T1000 (cell line): ENCODE measurements around the gene KCNQ5.
A peak's percentile ranks its signal among the peaks of the same experiment; 100 is the strongest.
"Not testable (repeated sequence)": the region's sequence is repeated elsewhere in the genome, so short reads cannot be mapped to it uniquely, and the experiment has no call there.

Experiments
- DNase-seq: peaks from one replicate; lab custom pipeline; 2025; ENCODE audit warnings: mixed read lengths; lab: John Stamatoyannopoulos, UW

Gene KCNQ5

GRCh38 chr6:73180076-73180738, 558.3 kb downstream of the KCNQ5 start:
- no peak for DNase-seq

GRCh38 chr6:73180763-73181619, 559.1 kb downstream of the KCNQ5 start:
- peak; percentile 10 for DNase-seq

DNA sequence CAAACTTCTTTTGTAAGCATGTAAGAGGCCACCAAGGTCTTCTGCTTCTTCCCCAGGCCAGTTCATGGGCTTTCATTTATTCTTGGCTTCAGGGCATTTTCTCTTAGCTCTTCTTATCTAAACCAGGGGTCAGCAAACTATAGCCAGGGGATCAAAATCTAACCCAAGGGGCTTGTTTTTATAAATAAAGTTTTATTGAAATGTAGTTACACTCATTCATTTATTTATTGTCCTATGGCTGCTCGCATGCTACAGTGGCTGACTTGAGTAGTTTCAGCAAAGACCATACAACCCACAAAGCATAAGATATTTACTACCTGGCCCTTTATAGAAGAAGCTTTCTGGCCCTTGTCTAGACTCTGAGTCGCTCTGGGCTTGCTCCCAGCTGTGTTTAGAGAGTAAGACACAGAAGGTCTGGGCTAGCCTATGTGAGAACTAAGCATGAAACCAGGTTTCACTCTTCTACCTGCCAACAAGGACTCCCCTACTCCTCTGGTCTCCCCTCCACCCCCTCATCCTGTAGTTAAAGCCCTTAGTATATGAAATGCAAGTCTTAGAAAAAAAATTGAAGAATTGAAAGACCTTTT, 560.2 kb downstream of the KCNQ5 start:
- DNase-seq: no peak

GRCh38 chr6:73193302-73193701, 571.4 kb downstream of the KCNQ5 start:
- DNase-seq: not testable (repeated sequence)

DNA sequence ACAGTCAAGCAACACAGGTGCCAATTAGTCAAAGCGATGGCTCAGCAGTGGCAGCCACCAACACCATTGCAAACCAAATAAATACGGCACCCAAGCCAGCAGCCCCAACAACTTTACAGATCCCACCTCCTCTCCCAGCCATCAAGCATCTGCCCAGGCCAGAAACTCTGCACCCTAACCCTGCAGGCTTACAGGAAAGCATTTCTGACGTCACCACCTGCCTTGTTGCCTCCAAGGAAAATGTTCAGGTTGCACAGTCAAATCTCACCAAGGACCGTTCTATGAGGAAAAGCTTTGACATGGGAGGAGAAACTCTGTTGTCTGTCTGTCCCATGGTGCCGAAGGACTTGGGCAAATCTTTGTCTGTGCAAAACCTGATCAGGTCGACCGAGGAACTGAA, 572.9 kb downstream of the KCNQ5 start:
- no peak for DNase-seq

DNA sequence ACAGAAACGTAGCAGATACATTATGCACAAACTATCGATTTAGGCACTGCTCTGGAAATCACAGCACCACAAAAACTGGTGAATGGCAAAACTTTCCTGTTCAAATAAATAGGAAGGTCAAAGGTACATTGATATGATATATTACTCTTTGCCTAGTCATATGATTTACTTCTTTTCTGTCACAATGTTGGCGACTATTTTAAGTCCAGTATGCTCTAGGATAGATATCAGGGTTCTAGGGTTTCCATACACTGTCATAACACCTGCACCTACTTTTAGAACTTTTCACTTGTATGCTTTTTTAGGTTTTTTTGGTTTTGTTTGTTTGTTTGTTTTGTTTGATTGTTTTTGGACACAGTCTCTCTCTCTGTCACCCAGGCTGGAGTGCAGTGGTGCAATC, 578.4 kb downstream of the KCNQ5 start:
- DNase-seq: no peak

DNA sequence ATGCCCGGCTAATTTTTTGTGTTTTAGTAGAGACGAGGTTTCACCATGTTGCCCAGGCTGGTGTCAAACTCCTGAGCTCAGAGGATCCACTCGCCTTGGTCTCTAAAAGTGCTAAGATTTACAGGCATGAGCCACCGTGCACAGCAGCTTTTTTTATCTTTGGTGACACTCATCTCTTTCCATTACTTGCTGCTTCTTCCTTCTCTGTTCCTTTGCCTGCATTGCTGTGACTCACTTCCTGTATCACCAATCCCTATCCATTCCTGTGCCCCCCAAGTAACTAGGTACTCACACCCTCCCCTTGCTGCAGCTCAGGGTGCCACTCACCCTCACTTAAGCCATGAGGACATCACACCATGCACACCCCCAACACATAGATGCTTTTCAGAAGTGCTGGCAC, 578.9 kb downstream of the KCNQ5 start:
- no peak for DNase-seq

- no peak for DNase-seq
Observed at GRCh38 chr6:73203098-73203497, 581.2 kb downstream of the KCNQ5 start.

DNA sequence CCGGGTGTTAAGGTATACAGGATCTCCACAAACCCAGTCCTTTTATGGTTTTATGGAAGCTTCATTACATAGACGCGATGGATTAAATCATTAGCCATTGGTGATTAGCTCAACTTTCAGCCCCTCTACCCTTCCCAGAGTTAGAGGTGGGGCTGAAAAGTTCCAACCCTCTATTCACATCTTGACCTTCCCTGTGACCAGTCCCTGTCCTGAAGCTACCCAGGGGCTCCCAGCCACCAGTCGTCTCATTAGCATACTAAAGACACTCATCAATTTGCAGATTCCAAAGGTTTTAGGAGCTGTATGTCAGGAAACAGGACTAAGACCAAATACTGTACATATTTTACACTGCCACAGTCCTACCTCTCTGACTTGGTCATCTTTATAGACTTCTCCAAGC, 582.4 kb downstream of the KCNQ5 start:
- DNase-seq: no peak

GRCh38 chr6:73207221-73207837, 585.5 kb downstream of the KCNQ5 start:
- DNase-seq: no peak

GRCh38 chr6:73209117-73209516, 587.3 kb downstream of the KCNQ5 start:
- DNase-seq: no peak

- DNase-seq: no peak
Observed at GRCh38 chr6:73216859-73217258, 595.0 kb downstream of the KCNQ5 start.

DNA sequence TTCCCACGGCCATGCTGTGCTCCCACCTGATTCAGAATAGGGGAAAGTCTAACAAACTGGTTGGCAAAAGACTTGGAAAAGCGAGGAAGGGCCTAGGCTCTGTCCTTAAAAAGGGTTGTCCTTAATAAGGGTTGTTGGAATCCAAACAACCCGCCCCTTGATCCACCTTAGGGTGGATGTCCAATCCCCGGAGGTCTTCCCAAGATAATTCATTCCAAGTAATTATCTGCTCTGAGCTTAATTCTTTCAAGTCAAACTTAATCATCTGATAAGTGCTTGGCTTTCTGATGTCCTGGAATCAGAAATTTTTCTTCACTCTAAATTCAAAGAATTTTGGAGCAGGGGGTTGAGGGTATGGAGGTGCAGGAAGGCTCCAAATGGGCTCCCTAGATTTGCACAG, 603.5 kb downstream of the KCNQ5 start, which contains the start of gene KHDC1L:
KHDC1L (minus strand) TSS at position 101 of the 400 bp plus-strand sequence; CDS start at position 13, 88 bp downstream.
- no peak for DNase-seq

GRCh38 chr6:73227606-73228255, 605.9 kb downstream of the KCNQ5 start:
- DNase-seq: no peak

DNA sequence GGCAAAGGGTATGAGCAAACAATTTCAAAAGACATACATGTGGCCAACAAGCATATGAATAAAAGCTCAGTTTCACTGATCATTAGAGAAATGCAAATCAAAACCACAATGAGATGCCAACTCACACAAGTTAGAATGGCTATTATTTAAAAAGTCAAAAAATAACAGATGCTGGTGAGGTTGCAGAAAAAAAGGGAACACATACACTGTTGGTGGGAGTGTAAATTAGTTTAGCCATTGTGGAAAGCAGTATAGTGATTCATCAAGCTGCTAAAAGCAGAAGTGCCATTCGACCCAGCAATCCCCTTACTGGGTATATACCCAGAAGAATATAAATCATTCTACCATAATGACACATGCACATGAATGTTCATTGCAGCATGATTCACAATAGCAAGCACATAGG, 610.1 kb downstream of the KCNQ5 start:
- DNase-seq: no peak

- no peak for DNase-seq
Observed at GRCh38 chr6:73233048-73233447, 611.2 kb downstream of the KCNQ5 start.

GRCh38 chr6:73233971-73234370, 612.1 kb downstream of the KCNQ5 start:
- DNase-seq: not testable (repeated sequence)

DNA sequence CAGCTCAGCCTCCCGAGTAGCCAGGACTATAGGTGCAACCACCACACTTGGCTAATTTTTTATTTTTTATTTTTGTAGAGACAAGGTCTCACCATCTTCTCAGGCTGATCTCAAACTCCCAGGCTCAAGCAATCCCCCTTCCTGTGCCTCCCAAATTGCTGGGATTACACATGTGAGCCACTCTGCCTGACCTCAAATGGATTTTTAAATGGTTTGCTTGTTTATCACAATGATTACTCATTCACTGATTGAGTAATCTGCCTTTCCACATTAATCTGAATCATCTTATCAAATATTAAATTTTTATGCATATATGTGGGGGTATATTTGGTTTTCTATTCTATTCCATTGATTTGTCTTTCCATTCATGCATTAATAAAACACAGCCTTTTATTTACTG, 612.9 kb downstream of the KCNQ5 start:
- DNase-seq: peak; percentile 12

- peak; percentile 19 for DNase-seq
Observed at GRCh38 chr6:73236144-73236750, 614.4 kb downstream of the KCNQ5 start.

GRCh38 chr6:73240730-73241129, 618.9 kb downstream of the KCNQ5 start:
- no peak for DNase-seq

DNA sequence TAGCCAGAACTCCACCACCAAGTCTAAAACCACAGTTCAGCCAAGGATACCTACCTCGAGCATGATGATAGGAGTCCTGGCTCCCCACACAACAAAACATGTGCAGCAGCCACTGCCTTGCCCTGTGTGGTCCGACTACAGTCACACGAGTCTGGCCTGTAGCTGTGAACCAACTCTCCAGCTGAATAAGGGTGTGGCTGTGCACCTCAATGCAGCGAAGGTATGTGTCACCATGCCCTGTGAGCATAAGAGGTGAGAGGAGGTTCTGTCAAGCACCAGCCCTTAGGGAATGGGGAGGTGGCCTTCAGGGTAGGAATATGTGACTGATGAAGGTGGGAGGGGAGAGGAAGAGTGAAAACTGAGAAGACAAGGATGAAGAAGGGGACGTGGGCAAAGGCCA, 620.1 kb downstream of the KCNQ5 start:
- DNase-seq: no peak
